GM12878 (cell line): ENCODE data around the gene MFSD11.
A peak's percentile ranks its signal among the peaks of the same experiment; 100 is the strongest.

Source experiments
- BRCA1 ChIP-seq: IDR thresholded peaks from 2 replicates; pipeline ENCODE4 v1.6.1; 2011; ENCODE audit warnings: low read depth, low read length, improper control_type of control experiment
- CHD2 ChIP-seq: IDR thresholded peaks from 2 replicates; pipeline ENCODE4 v1.6.1; 2011; ENCODE audit warnings: low read depth, low read length, improper control_type of control experiment, borderline replicate concordance
- CREB1 ChIP-seq: IDR thresholded peaks from 2 replicates; pipeline ENCODE4 v1.6.1; 2012; ENCODE audit warnings: low read depth, mild to moderate bottlenecking, inconsistent platforms
- CTCF ChIP-seq, 3 experiments: IDR thresholded peaks in 2 of 3; conservative IDR thresholded peaks in 1 of 3; 2 replicates each; pipeline ENCODE4 v1.5.1; 2011; ENCODE audit warnings: low read depth in 3 of 3, low read length in 3 of 3, mild to moderate bottlenecking in 3 of 3, control low read depth in 2 of 3, moderate library complexity in 2 of 3, inconsistent platforms in 1 of 3, mixed read lengths in 1 of 3; ENCODE audit not compliant: control insufficient read depth in 2 of 3, insufficient read depth in 1 of 3; ENCODE audit errors: extremely low read depth in 1 of 3
- EGR1 ChIP-seq, 2 experiments: IDR thresholded peaks; 1 replicate in 1 of 2; 2 replicates in 1 of 2; pipeline ENCODE4 v1.6.1; 2011 to 2012; ENCODE audit warnings: low read depth in 2 of 2, low read length in 2 of 2, borderline replicate concordance in 1 of 2, mild to moderate bottlenecking in 1 of 2, moderate library complexity in 1 of 2
- EZH2 ChIP-seq: IDR thresholded peaks from 2 replicates; pipeline ENCODE4 v1.6.1; 2012; ENCODE audit warnings: low read depth, mild to moderate bottlenecking, control low read depth, inconsistent platforms, low read length, borderline replicate concordance; ENCODE audit not compliant: control insufficient read depth
- MAX ChIP-seq: IDR thresholded peaks from 2 replicates; pipeline ENCODE4 v1.6.1; 2012; ENCODE audit warnings: low read depth, low read length, improper control_type of control experiment
- MYC ChIP-seq: IDR thresholded peaks from 2 replicates; pipeline ENCODE4 v1.6.1; 2011; ENCODE audit warnings: mild to moderate bottlenecking, low read length, moderate library complexity, inconsistent platforms; ENCODE audit not compliant: insufficient read depth, insufficient replicate concordance, insufficient read length, severe bottlenecking
- NFYB ChIP-seq: IDR thresholded peaks from 2 replicates; pipeline ENCODE4 v1.6.1; 2011; ENCODE audit warnings: low read depth, mild to moderate bottlenecking, low read length, improper control_type of control experiment, moderate library complexity; ENCODE audit not compliant: insufficient read depth
- POLR2A ChIP-seq: IDR thresholded peaks from 2 replicates; pipeline ENCODE4 v1.6.1; 2011; ENCODE audit warnings: low read depth, mild to moderate bottlenecking, low read length
- TAF1 ChIP-seq: IDR thresholded peaks from 2 replicates; pipeline ENCODE4 v1.6.1; 2011; ENCODE audit warnings: mild to moderate bottlenecking, low read depth, low read length, borderline replicate concordance
- ZBED1 ChIP-seq: IDR thresholded peaks from 2 replicates; pipeline ENCODE4 v1.6.1; 2016; ENCODE audit warnings: borderline replicate concordance
- ZNF24 ChIP-seq: fragments of 450-650 bp; IDR thresholded peaks from 2 replicates; pipeline ENCODE4 v1.6.1; 2017; ENCODE audit warnings: antibody characterized with exemption, mild to moderate bottlenecking
- ZNF384 ChIP-seq: IDR thresholded peaks from 2 replicates; pipeline ENCODE4 v1.6.1; 2012; ENCODE audit warnings: low read depth, mild to moderate bottlenecking, low read length, improper control_type of control experiment, borderline replicate concordance

- TF ChIP-seq CTCF (IDR thresholded peaks at IDR 0.05 in 2 of 3, conservative IDR thresholded peaks at IDR 0.05 in 1 of 3; ENCODE audit: control insufficient read depth in 2 of 3, extremely low read depth in 1 of 3, insufficient read depth in 1 of 3, low read depth in 3 of 3, low read length in 3 of 3) (no peak), ZNF24 (no peak), CREB1 (no peak), TAF1 (no peak), NFYB (no peak), CHD2 (no peak), ZBED1 (no peak), ZNF384 (peak; percentile 58), EGR1 (IDR thresholded peaks at IDR 0.05; ENCODE audit: borderline replicate concordance in 1 of 2, low read depth in 2 of 2, low read length in 2 of 2) (no peak), POLR2A (no peak), BRCA1 (no peak), EZH2 (no peak), MAX (0 out of 2 replicates have a peak, but pooled peaks have one; percentile 21), MYC (no peak)
These were observed 10.0 kb upstream of the MFSD11 start for GRCh38 chr17:76727745-76728456.
